ENCODE results near the gene TTC27.

Gene TTC27

DNA sequence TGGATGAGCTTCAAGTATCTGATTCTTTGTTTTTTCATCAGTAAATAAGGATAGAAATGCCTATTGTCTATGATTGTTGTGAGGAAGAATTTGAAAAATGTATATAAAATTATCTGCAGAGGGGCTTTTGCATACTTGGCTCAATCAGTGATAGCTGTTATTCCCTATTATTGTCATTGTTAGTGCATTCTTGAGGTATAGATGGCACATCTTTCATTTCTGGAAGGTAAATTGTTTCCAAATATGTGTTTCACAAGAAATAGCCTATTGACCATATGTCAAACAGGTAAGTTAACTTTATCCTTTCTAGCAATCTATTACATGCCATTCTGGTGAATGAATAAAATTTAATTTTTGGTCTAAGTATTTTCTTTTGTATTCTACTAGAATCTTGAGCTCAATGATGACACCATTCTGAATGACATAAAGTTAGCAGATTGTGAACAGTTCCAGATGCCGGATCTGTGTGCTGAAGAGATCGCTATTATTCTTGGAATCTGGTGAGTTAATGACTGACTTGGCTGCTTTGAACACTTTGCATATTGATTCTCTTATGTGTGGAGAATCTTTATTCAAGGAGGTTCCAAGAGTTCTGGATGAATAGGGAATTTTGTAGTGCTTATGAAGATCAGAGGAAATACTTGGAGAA is 44.2 kb downstream of the TTC27 start:
- DNase-seq (ENCODE audit: low read depth, low spot score), result no peak
- Histone ChIP-seq H3K9me3 (ENCODE audit: insufficient read depth, low read length) (no peaks in the 10 kb centered on the region), H3K27me3 (ENCODE audit: insufficient read depth, insufficient read length) (no peaks in the 10 kb centered on the region), H3K36me3 (ENCODE audit: insufficient read depth, insufficient read length, low read length) (peaks cover 10% of the 10 kb centered on the region), H3K4me1 (ENCODE audit: insufficient read depth, insufficient read length) (no peaks in the 10 kb centered on the region), H3K4me3 (ENCODE audit: insufficient read length, low read depth) (no peak overlapping the region), H3K9ac (ENCODE audit: insufficient read length, low read depth) (no peak overlapping the region)
- TF ChIP-seq YY1 (IDR thresholded peaks at IDR 0.05; ENCODE audit: insufficient read depth, insufficient read length), result no peak
- TF ChIP-seq ZNF274 (IDR thresholded peaks at IDR 0.05; ENCODE audit: low read depth, low read length), result no peak
- no peak for TF ChIP-seq SUZ12 (IDR thresholded peaks at IDR 0.05; ENCODE audit: extremely low read depth, insufficient read depth, insufficient read length)

DNA sequence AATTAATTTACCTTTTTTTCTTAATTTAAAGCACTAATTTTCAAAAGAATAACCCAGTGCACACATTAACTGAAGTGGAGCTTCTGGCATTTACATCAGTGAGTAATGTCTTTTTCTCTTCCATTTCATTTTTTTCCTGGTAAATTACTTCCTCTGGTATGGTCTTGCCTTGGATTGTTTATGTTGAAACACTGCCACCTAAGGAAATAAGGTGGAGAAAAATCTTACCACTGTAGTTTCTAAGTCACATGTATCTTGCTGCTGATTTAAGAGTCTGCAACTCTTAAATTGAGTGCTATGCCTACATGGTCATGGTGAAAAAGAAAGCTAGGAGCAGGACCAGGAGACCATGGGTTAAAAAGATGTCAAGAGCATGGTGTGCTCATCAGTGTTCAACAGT is 51.0 kb downstream of the TTC27 start:
- Histone ChIP-seq H3K9ac (ENCODE audit: insufficient read length, low read depth) (no peak overlapping the region), H3K36me3 (ENCODE audit: insufficient read depth, insufficient read length, low read length) (peaks cover 9% of the 10 kb centered on the region), H3K27me3 (ENCODE audit: insufficient read depth, insufficient read length) (no peaks in the 10 kb centered on the region), H3K4me3 (ENCODE audit: insufficient read length, low read depth) (no peak overlapping the region), H3K9me3 (ENCODE audit: insufficient read depth, low read length) (no peaks in the 10 kb centered on the region), H3K4me1 (ENCODE audit: insufficient read depth, insufficient read length) (no peaks in the 10 kb centered on the region)
- no peak for DNase-seq (ENCODE audit: low read depth, low spot score)
- TF ChIP-seq SUZ12 (IDR thresholded peaks at IDR 0.05; ENCODE audit: extremely low read depth, insufficient read depth, insufficient read length), result no peak
- no peak for TF ChIP-seq ZNF274 (IDR thresholded peaks at IDR 0.05; ENCODE audit: low read depth, low read length)
- TF ChIP-seq YY1 (IDR thresholded peaks at IDR 0.05; ENCODE audit: insufficient read depth, insufficient read length), result no peak

DNA sequence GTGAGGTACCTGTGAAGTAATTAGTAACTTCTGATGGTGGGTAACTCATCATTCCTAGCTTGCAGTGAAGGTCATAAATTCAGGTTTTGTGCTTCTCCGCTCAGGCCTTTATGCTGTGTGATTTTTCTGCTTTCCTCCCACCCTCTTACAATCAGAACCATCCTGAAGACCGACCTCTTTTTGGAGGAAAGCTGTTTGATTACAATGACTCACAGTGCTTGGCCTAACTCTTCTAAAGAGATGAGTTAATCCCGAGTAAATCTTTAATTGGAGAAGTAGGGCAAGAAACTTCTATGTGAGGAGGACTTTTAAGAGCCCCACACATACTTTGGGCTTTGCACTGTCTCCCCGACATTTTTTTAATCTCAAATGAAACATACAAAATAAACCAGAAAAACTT is 53.1 kb downstream of the TTC27 start:
- no peak for TF ChIP-seq ZNF274 (IDR thresholded peaks at IDR 0.05; ENCODE audit: low read depth, low read length)
- TF ChIP-seq SUZ12 (IDR thresholded peaks at IDR 0.05; ENCODE audit: extremely low read depth, insufficient read depth, insufficient read length), result no peak
- no peak for TF ChIP-seq YY1 (IDR thresholded peaks at IDR 0.05; ENCODE audit: insufficient read depth, insufficient read length)
- Histone ChIP-seq H3K27me3 (ENCODE audit: insufficient read depth, insufficient read length) (no peaks in the 10 kb centered on the region), H3K4me1 (ENCODE audit: insufficient read depth, insufficient read length) (no peaks in the 10 kb centered on the region), H3K9ac (ENCODE audit: insufficient read length, low read depth) (no peak overlapping the region), H3K4me3 (ENCODE audit: insufficient read length, low read depth) (no peak overlapping the region), H3K9me3 (ENCODE audit: insufficient read depth, low read length) (no peaks in the 10 kb centered on the region), H3K36me3 (ENCODE audit: insufficient read depth, insufficient read length, low read length) (peaks cover 8% of the 10 kb centered on the region)
- DNase-seq (ENCODE audit: low read depth, low spot score), result no peak

DNA sequence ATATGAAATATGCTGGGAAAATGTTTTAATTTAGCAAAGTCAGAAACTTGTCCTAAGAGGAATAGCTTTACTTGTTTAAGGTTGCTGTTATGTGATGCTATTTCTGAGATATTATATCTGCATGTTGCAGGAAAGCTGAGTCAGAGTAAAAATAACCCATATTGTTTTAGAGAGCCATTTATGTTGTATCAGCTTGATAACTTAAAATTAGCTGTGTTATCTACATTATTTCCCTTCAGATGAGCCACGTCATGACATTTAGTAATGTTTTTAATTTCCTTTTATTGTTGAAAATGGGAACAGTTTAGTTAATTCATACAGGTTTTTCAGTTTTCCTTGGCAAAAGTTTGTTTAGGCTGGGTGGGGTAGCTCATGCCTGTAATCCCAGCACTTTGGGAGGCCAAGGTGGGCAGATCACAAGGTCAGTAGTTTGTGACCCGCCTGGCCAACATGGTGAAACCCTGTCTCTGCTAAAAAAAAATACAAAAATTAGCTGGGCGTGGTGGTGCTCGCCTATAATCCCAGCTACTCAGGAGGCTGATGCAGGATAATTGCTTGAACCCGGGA is 55.8 kb downstream of the TTC27 start:
- TF ChIP-seq YY1 (IDR thresholded peaks at IDR 0.05; ENCODE audit: insufficient read depth, insufficient read length) (no peak), ZNF274 (IDR thresholded peaks at IDR 0.05; ENCODE audit: low read depth, low read length) (no peak), SUZ12 (IDR thresholded peaks at IDR 0.05; ENCODE audit: extremely low read depth, insufficient read depth, insufficient read length) (no peak)
- Histone ChIP-seq H3K36me3 (ENCODE audit: insufficient read depth, insufficient read length, low read length) (peaks cover 8% of the 10 kb centered on the region), H3K4me3 (ENCODE audit: insufficient read length, low read depth) (no peak overlapping the region), H3K4me1 (ENCODE audit: insufficient read depth, insufficient read length) (no peaks in the 10 kb centered on the region), H3K9me3 (ENCODE audit: insufficient read depth, low read length) (no peaks in the 10 kb centered on the region), H3K9ac (ENCODE audit: insufficient read length, low read depth) (no peak overlapping the region), H3K27me3 (ENCODE audit: insufficient read depth, insufficient read length) (no peaks in the 10 kb centered on the region)
- DNase-seq (ENCODE audit: low read depth, low spot score), result no peak

DNA sequence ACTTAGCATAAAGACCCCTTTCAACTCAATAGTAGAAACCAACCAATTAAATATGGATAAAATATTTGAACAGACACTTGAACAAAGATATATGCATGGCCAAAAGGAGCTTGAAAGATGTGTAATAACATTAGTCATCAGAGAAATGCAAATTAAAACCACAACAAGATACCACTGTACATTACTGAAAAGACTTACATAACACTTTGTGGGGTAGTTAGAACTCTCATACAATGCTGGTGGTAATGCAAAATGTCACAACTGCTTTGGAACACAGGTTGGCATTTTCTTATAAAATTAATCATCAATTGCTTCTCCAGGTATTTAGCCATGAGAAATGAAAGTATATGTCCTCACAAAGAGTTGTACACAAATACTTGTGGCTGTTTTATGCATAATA is 60.7 kb downstream of the TTC27 start:
- no peaks in the 10 kb centered on the region for H3K36me3 ChIP-seq (ENCODE audit: insufficient read depth, insufficient read length, low read length)
- no peak overlapping the region for H3K4me3 ChIP-seq (ENCODE audit: insufficient read length, low read depth)
- H3K27me3 ChIP-seq (ENCODE audit: insufficient read depth, insufficient read length), result no peaks in the 10 kb centered on the region
- no peaks in the 10 kb centered on the region for H3K9me3 ChIP-seq (ENCODE audit: insufficient read depth, low read length)
- no peaks in the 10 kb centered on the region for H3K4me1 ChIP-seq (ENCODE audit: insufficient read depth, insufficient read length)
- DNase-seq (ENCODE audit: low read depth, low spot score), result no peak
- no peak for TF ChIP-seq ZNF274 (IDR thresholded peaks at IDR 0.05; ENCODE audit: low read depth, low read length)
- TF ChIP-seq YY1 (IDR thresholded peaks at IDR 0.05; ENCODE audit: insufficient read depth, insufficient read length), result no peak
- TF ChIP-seq SUZ12 (IDR thresholded peaks at IDR 0.05; ENCODE audit: extremely low read depth, insufficient read depth, insufficient read length), result no peak
- no peak overlapping the region for H3K9ac ChIP-seq (ENCODE audit: insufficient read length, low read depth)

DNA sequence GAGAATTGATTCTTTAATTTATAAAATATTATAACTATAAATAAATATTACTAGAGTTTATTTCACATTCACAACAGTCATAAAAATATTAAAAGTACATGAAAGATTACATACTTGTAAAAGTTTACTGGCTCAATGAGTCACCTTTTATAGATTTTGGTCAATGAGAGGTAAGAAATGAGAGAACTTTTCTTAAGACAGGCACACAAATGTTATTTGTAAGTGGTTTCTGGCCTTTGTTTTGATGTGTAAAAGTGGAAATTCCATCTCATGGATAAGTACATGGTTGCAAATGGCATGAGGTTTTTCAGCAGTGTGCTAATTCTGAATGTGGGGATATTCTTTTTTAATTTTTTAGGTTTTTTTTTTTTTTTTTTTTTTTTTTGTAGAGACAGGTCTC is 63.8 kb downstream of the TTC27 start:
- Histone ChIP-seq H3K4me1 (ENCODE audit: insufficient read depth, insufficient read length) (no peaks in the 10 kb centered on the region), H3K4me3 (ENCODE audit: insufficient read length, low read depth) (no peak overlapping the region), H3K9ac (ENCODE audit: insufficient read length, low read depth) (no peak overlapping the region), H3K9me3 (ENCODE audit: insufficient read depth, low read length) (no peaks in the 10 kb centered on the region), H3K27me3 (ENCODE audit: insufficient read depth, insufficient read length) (no peaks in the 10 kb centered on the region), H3K36me3 (ENCODE audit: insufficient read depth, insufficient read length, low read length) (no peaks in the 10 kb centered on the region)
- TF ChIP-seq SUZ12 (IDR thresholded peaks at IDR 0.05; ENCODE audit: extremely low read depth, insufficient read depth, insufficient read length) (no peak), YY1 (IDR thresholded peaks at IDR 0.05; ENCODE audit: insufficient read depth, insufficient read length) (no peak), ZNF274 (IDR thresholded peaks at IDR 0.05; ENCODE audit: low read depth, low read length) (no peak)
- no peak for DNase-seq (ENCODE audit: low read depth, low spot score)

DNA sequence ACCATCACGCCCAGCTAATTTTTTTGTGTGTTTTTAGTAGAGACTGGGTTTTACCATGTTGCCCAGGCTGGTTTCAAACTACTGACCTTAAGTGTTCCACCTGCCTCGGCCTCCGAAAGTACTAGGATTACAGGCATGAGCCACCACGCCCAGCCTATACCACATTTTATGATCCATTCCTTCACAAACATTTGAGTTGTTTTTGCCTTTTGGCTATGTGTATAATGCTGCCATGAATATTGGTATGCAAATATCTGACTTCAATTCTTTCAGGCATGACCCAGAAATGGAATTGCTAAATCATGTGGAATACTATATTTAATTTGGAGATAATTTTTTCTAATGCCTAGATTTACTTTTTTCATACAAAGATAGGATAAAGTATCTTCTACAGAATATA is 68.6 kb downstream of the TTC27 start:
- TF ChIP-seq YY1 (IDR thresholded peaks at IDR 0.05; ENCODE audit: insufficient read depth, insufficient read length) (no peak), SUZ12 (IDR thresholded peaks at IDR 0.05; ENCODE audit: extremely low read depth, insufficient read depth, insufficient read length) (no peak), ZNF274 (IDR thresholded peaks at IDR 0.05; ENCODE audit: low read depth, low read length) (no peak)
- H3K4me1 ChIP-seq (ENCODE audit: insufficient read depth, insufficient read length), result no peaks in the 10 kb centered on the region
- H3K9ac ChIP-seq (ENCODE audit: insufficient read length, low read depth), result no peak overlapping the region
- no peaks in the 10 kb centered on the region for H3K36me3 ChIP-seq (ENCODE audit: insufficient read depth, insufficient read length, low read length)
- no peaks in the 10 kb centered on the region for H3K27me3 ChIP-seq (ENCODE audit: insufficient read depth, insufficient read length)
- H3K4me3 ChIP-seq (ENCODE audit: insufficient read length, low read depth), result no peak overlapping the region
- H3K9me3 ChIP-seq (ENCODE audit: insufficient read depth, low read length), result no peaks in the 10 kb centered on the region
- no peak for DNase-seq (ENCODE audit: low read depth, low spot score)

All from NT2/D1 (cell line).